ENCODE results near the gene UGT1A1. TPM values are rescaled to one million over a fixed set of nuclear protein-coding genes. Genes with fewer than 3 reads are reported as not detected.

The UGT1A1 gene
- total RNA-seq, 4 donors from 2014 or later: 4.4 to 11.3 (median 6.9) TPM

- intact Hi-C loops (cut with DNase I; ENCODE audit: low total_unique reads): no loop called here
- WGBS, 2 donors (ENCODE audit: low coverage in 1 of 2): 69% methylated on average over 2 of the region's 2 CpGs; no CpG with 5 or more reads in 1 of the 2 donors
- DNase-seq: no peak
- no peaks in the 10 kb centered on the region for H3K9me3 ChIP-seq
- no peaks in the 10 kb centered on the region for H3K4me1 ChIP-seq
- TF ChIP-seq CTCF (IDR thresholded peaks at IDR 0.05) (no peak), POLR2AphosphoS5 (IDR thresholded peaks at IDR 0.05) (no peak), POLR2A (IDR thresholded peaks at IDR 0.05) (no peak), EP300 (IDR thresholded peaks at IDR 0.05; ENCODE audit: low read depth) (no peak)
- no peak overlapping the region for H3K4me3 ChIP-seq
- in situ Hi-C loops (cut with MboI; ENCODE audit: low pct_ligation_motif_present in 1 of 4, low pct_unique_long_range_greater_than_20kb in 1 of 4, low sequenced_read_pairs in 3 of 4): no loop called here
- H3K27ac ChIP-seq: no peak overlapping the region
- H3K36me3 ChIP-seq: no peaks in the 10 kb centered on the region
- no peaks in the 10 kb centered on the region for H3K27me3 ChIP-seq
Measured at GRCh38 chr2:233803292-233803911, 43.3 kb downstream of the UGT1A1 start.

- no peaks in the 10 kb centered on the region for H3K9me3 ChIP-seq
- TF ChIP-seq POLR2A (IDR thresholded peaks at IDR 0.05) (no peak), CTCF (IDR thresholded peaks at IDR 0.05) (no peak), EP300 (IDR thresholded peaks at IDR 0.05; ENCODE audit: low read depth) (no peak), POLR2AphosphoS5 (IDR thresholded peaks at IDR 0.05) (no peak)
- no peaks in the 10 kb centered on the region for H3K27me3 ChIP-seq
- no peak overlapping the region for H3K27ac ChIP-seq
- intact Hi-C loops (cut with DNase I; ENCODE audit: low total_unique reads) (no loop called here), in situ Hi-C loops (cut with MboI; ENCODE audit: low pct_ligation_motif_present in 1 of 4, low pct_unique_long_range_greater_than_20kb in 1 of 4, low sequenced_read_pairs in 3 of 4) (no loop called here)
- no peak for DNase-seq
- WGBS, 2 donors (ENCODE audit: low coverage in 1 of 2): 60% methylated on average over 7 of the region's 8 CpGs; no CpG with 5 or more reads in 1 of the 2 donors
- H3K36me3 ChIP-seq: no peaks in the 10 kb centered on the region
- no peaks in the 10 kb centered on the region for H3K4me1 ChIP-seq
- no peak overlapping the region for H3K4me3 ChIP-seq
Measured at GRCh38 chr2:233803994-233804393, 43.9 kb downstream of the UGT1A1 start.

DNA sequence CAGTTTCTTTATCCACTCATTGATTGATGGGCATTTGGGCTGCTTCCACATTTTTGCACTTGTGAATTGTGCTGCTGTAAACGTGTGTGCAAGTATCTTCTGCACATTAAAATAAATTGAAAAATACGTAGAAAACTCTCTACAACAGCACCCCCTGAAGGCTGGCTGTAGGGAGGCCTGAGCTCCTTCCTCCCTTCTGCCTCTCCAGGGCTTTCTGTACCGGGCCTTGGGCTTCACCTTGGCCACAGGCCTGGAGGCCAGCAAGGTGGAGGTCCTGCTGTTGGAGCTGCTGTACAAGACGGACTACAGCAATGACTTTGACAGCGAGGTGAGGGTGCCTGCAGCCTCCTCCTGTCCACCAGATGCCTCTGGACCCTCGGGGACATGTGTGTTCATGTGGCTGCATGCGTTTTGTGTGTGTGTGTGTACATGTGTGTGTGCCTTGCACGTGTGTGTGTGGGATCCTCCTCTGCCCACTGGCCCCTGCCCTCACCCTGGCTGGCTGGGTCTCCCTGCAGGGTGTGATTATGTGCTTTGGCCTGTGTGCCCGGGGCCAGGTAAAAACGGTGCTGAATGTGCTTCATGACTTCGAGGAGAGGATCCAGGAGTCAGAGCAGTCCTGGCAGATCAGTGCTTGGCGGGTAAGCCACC, 47.3 kb downstream of the UGT1A1 start:
- H3K27me3 ChIP-seq: no peaks in the 10 kb centered on the region
- 78% methylated on average over 3 to 10 of the region's 12 CpGs for WGBS, 2 donors (ENCODE audit: low coverage in 1 of 2)
- intact Hi-C loops (cut with DNase I; ENCODE audit: low total_unique reads): no loop called here
- no peaks in the 10 kb centered on the region for H3K36me3 ChIP-seq
- in situ Hi-C loops (cut with MboI; ENCODE audit: low pct_ligation_motif_present in 1 of 4, low pct_unique_long_range_greater_than_20kb in 1 of 4, low sequenced_read_pairs in 3 of 4): no loop called here
- H3K9me3 ChIP-seq: no peaks in the 10 kb centered on the region
- TF ChIP-seq EP300 (IDR thresholded peaks at IDR 0.05; ENCODE audit: low read depth) (no peak), POLR2A (IDR thresholded peaks at IDR 0.05) (no peak), CTCF (IDR thresholded peaks at IDR 0.05) (no peak), POLR2AphosphoS5 (IDR thresholded peaks at IDR 0.05) (no peak)
- no peak overlapping the region for H3K27ac ChIP-seq
- no peaks in the 10 kb centered on the region for H3K4me1 ChIP-seq
- DNase-seq: no peak
- no peak overlapping the region for H3K4me3 ChIP-seq

GRCh38 chr2:233807966-233808935, 48.2 kb downstream of the UGT1A1 start:
- no peak for DNase-seq
- in situ Hi-C loops (cut with MboI; ENCODE audit: low pct_ligation_motif_present in 1 of 4, low pct_unique_long_range_greater_than_20kb in 1 of 4, low sequenced_read_pairs in 3 of 4): no loop called here
- H3K27ac ChIP-seq: no peak overlapping the region
- no peaks in the 10 kb centered on the region for H3K27me3 ChIP-seq
- H3K4me1 ChIP-seq: no peaks in the 10 kb centered on the region
- TF ChIP-seq POLR2A (IDR thresholded peaks at IDR 0.05) (no peak), CTCF (IDR thresholded peaks at IDR 0.05) (no peak), EP300 (IDR thresholded peaks at IDR 0.05; ENCODE audit: low read depth) (no peak), POLR2AphosphoS5 (IDR thresholded peaks at IDR 0.05) (no peak)
- no peaks in the 10 kb centered on the region for H3K36me3 ChIP-seq
- intact Hi-C loops (cut with DNase I; ENCODE audit: low total_unique reads): no loop called here
- no peak overlapping the region for H3K4me3 ChIP-seq
- no peaks in the 10 kb centered on the region for H3K9me3 ChIP-seq
- WGBS, 2 donors (ENCODE audit: low coverage in 1 of 2): 73% methylated on average over 10 of the region's 10 CpGs; no CpG with 5 or more reads in 1 of the 2 donors

Data from transverse colon (tissue), 4 donors.